ENCODE measurements around the gene ABHD4.
"Not testable (repeated sequence)": the region's sequence is repeated elsewhere in the genome, so short reads cannot be mapped to it uniquely, and the experiment has no call there.

Gene ABHD4

DNA sequence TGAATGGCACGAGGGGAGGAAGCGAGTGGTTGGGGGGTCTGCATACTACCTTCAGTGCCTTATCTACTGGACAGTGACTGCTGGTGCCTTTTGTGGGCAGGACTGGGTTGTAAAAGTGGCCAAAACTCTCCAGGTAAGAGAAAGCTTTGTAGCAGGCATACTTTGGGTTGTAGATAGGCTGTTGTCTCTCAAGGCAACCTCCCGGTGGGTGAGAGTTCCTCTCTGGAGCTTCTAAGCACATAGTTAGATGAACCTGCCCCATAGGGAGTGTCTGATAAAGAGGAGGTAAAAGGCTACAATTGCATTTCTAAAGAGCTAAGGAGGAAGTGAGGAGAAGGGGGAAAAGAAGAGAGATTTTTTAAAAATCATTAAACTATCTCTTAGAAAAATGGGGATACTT, 4.9 kb upstream of the ABHD4 start:
- FAIRE-seq = no peak

DNA sequence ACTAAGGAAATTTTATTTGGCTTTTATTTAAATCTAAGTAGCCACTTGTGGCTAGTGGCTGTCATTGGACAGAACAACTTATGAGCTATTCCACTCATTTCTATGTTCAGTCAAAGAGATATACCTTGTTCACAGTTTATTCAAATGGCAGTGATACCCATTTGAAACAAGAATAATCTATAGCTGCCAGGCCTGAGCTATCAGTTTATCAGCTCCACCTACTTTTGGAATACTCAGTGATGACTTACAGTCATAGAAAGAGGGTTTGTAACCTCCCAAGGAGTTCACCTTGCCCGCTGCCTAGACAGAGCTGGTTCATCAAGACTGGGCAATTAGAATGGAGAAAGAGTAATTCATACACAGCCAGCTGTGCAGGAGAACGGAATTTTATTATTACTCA, 4.5 kb upstream of the ABHD4 start:
- FAIRE-seq = no peak

DNA sequence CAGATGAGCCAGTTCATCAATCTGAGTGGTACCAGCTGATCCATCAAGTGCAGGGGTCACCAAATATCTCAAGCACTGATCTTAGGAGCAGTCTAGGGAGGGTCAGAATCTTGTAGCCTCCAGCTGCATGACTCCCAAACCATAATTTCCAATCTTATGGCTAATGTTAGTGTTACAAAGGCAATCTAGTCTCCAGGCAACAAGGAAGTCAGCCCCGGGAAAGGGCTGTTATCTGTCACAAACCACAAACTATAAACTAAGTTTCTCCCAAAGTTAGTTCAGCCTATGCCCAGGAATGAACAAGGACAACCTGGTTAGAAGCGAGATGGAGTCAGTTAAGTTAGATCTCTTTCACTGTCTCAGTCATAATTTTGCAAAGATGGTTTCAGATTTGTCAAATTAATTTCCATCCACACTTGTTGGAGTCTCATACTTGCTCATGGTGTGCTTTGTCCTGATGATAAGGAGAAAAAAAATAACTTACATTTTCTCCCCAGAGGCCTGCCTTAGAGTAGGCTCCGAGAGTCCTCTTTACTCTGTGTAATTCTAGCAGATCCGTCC, 3.9 kb upstream of the ABHD4 start:
- FAIRE-seq = no peak

DNA sequence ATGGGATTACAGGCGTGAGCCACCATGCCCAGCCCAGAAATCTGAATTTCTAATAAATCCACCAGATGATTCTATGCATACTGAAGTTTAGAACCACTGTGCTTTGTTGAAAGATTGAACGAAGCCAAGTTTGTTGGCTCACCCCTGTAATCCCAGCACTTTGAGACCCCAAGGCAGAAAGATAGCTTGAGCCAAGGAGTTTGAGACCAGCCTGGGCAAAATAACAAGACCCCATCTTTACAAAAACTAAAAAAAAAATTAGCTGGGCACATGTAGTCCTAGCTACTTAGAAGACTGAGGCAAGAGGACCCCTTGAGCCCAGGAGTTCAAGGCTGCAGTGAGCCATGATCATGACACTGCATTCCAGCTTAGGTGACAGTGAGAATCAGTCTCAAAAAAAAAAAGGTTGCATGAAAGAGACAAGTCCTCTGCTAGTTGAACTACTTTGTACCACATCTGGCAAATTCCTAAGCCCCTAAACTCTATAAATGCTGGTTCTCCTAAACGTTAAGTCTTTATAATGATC, 1.7 kb upstream of the ABHD4 start:
- no peak for FAIRE-seq

DNA sequence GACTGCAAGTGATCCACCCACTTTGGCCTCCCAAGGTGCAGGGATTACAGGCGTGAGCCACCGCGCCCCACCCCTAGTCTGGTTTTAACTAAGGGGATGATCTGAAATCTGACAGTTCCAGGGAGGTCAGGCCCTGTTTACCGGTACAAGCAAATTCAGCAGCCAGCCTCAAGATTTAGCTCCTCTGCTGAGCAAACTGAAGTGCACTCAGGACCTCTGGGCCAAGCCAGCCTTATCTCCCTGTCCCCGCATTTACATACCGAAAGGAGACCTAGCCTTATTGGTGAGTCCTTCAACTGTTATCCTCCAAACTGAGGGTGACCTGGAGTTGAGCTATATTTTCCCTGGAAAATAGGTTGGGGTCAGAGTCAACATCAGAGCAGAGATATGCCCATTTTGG, 835 bp upstream of the ABHD4 start:
- FAIRE-seq = no peak

DNA sequence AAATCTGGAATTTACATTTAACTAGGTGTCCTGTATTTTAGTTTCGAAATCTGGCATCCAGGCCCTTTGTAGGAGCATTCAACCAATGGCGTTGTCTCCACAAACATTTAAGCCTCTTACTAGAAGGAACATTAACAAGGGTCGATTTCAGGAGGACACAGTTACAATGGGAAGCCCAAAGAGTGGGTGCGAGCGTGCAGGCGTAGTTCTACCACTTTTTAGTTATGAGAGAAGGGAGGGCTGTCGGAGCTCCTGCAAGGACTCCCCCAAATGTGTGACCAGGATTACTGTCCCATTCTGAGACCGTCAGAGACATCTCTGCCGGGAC, 365 bp upstream of the ABHD4 start:
- FAIRE-seq = no peak

DNA sequence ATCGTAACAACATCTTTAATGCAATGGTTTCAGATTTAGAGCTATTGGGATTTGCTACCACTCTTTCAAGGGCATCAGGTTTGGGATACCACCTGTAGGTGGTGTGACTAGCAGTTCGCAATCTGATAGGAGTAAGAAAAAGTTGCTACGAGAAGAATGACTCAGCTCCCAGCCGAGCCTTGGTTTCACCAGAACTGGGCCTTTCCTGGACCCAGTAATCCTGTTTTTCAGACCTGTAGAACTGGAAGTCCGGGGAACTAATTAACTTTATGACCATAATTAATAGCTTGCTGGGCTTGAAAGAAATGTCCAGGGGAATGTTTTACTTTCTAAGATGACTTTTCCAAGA, 770 bp downstream of the ABHD4 start:
- FAIRE-seq = no peak

DNA sequence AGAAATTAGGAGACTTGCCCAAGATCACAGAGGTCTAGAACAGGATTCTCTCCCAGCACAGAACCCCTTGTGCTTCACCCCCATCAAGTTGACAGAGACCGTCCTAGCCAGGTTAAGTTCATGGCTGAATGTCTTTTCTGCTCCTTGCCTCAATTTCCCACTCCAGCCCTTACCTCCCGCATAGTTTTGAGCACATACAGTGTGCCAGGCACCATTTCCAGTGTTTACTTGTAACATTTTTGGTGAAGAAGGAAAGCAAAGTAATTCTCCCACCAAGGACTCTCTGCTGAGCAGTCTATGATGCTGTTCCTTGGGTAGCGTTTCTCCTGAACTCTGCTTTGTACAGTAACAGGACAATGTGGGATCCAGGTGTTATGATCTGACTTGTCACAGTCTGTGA, 1.2 kb downstream of the ABHD4 start:
- FAIRE-seq = no peak

DNA sequence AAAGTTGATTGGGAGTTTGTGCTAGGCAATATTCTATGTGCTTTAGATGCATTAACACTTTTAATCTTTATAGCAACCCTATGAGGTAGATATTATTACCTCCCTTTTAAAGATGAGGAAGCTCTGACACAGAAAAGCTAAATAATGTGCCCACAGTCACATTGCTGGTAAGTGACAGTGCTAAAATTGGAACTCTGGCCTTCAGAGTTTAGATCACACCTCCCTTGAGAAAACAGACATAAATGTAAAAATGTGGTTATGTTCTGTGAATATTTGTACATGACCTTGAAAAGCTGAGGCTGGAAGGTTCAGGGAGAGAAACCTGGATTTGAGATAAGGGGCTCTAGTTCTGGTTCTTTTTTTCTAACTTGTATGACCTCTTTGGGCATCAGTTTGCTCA, 1.9 kb downstream of the ABHD4 start:
- no peak for FAIRE-seq

DNA sequence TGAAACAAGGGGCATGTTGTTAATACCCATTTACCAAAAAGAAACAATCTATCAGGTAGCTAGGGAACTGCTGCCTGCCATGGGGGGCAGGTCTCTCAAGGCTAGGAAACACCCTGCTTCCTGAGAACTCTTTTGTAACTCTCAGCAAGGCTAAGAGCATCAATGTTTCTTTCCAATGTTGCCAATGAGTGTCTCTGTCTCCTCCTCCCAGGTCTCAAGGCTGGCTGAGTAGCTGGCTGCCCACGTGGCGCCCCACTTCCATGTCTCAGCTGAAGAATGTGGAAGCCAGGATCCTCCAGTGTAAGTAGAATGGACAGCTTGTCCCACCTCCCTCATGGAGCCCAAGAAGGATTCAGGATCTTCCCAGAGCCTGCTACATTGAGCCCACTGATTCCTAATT, 3.4 kb downstream of the ABHD4 start:
- FAIRE-seq = no peak

DNA sequence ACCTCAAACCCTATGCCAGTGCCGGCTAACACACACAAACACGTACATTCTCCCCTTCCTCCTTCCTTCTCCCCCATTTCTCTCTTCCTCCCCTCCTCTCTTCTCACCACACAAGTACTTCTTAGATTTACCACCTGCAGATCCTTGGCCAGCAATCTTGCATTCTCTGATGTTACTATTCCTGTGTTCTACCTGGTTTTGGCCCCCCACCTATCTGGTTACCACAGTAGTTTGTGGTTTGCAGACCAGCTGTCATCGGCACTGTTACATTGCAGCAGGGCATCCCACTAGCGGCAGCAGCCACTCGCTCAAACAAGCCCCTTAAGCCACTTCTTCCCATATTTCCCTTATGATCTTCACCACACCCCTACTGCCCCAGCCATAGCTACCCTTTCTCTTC, 3.9 kb downstream of the ABHD4 start:
- no peak for FAIRE-seq

DNA sequence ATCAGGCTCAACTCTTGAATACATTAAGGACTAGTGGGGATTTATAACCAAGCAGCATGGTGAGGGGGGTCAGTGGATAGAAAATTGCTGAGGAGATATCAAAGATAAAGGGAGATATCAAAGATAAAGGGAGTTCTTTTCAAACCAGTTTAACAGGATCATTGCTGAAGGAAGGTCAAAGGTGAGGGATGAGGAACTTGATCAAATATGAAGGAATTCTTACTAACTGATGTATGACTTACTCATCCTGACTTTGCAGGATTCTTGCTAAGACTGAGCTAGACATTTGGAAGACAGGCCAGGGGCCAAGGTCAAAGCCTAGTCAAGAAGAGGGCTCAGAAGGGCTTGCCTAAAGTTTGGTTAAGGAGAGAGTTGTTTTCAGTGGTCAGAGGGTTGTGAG, 4.8 kb downstream of the ABHD4 start:
- FAIRE-seq = no peak

DNA sequence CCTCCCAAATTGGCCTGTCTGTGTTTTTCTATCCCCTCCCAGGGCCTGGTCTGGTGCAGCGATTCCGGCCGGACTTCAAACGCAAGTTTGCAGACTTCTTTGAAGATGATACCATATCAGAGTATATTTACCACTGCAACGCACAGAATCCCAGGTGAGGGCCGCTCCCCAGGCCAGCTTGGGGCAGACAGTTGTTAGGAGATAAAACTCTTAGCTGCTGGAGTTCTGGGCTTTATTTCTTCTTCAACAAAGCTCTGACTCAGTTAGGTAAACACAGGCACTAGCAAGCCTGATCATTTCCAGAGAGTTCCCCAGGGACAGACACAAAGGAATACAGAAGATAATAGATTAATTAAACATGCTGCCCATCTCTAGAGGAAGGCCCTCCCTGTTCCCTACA, 8.3 kb downstream of the ABHD4 start:
- no peak for FAIRE-seq

DNA sequence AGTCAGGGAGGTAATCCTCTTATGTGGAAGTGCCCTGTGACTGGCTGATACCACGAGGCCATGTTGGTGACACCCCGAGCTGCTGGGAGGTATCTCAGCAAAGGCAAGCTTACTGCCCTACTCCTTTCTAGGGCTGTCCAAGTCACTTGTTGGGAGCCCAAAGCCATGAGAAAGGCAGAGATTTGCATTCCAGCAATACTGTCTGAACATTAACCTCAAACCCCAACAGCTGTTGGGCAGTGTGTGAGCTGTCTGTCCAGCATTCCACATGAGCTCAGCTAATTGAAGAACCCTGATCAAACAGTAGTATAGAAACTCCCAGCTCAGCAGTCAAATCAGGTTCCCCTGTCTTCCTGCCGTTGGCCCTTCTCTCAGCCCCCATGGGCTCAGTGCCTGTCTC, 9.2 kb downstream of the ABHD4 start:
- no peak for FAIRE-seq

DNA sequence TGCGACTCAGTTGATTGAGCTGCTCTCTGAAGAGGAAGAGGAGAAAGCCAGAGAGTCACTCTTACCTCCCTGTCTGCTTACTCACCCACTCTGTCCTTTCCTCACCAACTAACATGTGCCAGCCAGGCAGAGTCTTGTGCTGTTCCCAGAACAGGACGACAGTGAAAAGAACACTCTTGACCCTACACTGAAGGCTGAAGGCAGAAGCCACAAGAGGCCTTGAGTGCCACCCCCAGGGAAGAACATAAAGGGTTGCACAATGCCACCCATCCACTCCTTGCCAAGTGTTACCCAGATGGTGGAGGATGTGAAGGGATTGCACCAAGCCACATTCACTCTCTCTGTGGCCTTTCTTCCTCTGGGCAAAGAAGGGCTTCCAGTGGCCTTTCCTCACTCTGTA, 12.8 kb downstream of the ABHD4 start:
- FAIRE-seq = no peak

DNA sequence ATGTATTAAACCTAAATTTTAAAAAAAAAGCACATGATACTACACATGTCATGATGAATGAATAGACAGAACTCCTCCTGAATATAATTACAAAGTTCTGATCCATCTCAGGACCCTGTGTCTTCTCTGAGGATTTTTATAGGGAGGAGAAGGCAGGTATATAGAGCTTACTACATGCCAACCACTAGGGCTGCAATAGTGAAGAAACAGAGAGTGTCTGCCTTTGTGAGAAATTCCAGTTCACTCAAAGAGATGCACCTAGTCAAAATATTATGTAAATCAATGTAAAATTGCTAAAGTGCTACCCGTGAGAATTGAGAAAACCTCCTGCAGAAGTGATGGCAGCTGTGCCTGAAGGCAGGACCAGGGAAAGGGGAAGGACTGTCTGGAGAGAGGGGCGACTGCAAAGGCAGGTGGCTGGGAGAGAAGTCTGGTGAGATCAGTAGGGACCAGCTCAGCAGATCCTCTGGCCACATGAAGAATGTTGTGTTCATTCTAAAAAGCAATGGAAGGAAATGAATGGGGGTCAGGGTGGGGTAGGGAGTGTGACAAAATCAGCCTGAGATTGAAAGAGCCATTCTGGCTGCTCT, 15.1 kb downstream of the ABHD4 start:
- no peak for FAIRE-seq

DNA sequence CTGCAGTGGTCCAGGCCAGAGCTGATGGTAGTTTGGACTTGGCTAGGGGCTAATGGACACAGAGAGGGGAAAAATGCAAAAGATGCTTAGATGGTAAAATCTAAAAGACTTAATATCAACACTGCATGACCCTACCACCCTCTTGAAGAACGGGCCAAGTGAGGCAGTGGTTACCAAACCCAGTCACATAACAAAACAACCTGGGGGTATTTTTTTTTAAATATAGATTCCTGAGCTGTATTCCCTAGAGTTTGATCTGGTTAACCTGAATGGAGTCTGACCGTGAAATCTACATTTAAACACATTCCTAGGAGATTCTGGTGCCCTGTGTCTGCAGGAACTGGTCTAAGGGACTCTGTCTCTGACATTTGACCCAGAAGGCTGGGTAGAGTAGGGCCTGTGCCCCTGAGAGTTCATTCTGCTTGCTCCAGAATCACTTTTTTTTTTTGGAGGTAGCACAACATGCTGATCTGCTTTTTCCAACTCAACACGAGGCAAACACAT, 15.7 kb downstream of the ABHD4 start:
- FAIRE-seq = no peak

DNA sequence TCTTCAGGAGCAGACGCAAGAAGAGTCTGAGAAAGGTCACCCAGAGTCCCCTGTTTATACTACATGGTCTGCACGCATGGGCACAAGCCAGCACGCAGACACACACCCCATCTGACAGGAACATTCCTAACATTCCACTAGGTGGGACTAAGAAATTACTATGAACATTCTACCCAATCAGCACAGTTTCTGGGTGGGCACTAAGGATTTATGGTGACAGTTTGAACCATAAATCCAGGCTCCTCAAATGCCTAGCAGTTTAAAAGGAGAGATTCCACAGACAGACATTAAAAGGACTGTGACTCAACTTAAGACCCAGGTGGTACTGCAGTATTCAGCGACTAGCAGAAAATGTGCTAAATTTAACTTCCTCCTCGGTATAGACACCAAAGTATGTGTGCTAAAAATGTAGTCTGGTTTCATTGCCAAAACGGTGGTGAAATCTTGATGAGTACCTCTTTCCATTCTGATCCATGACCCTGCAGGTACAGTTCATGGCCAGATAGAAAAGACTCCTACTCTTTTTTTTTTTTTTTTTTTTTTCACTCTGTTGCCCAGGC, 16.2 kb downstream of the ABHD4 start:
- FAIRE-seq = peak; percentile 98

DNA sequence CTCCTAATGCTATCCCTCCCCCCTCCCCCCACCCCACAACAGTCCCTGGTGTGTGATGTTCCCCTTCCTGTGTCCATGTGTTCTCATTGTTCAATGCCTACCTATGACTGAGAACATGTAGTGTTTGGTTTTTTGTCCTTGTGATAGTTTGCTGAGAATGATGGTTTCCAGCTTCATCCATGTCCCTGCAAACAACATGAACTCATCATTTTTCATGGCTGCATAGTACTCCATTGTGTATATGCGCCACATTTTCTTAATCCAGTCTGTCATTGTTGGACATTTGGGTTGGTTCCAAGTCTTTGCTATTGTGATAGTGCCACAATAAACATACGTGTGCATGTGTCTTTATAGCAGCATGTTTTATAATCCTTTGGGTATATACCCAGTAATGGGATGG, 17.7 kb downstream of the ABHD4 start:
- not testable (repeated sequence) for FAIRE-seq

DNA sequence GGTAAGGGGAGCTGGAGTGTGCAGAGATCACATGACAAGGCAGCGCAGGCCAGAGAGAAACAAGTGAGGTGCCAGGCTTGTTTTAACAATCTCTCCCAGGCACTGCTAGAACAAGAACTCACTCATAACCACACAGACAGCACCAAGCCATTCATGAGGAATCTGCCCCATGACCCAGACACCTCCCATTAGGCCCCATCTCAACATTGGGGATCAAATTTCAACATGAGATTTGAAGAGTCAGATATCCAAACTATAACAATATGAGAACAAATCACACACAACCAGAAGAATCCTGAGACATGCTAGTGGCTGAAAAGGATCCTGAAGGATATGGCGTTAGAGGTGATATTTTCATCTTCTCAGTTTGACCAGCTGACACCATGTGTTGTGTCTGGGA, 24.2 kb downstream of the ABHD4 start:
- no peak for FAIRE-seq

DNA sequence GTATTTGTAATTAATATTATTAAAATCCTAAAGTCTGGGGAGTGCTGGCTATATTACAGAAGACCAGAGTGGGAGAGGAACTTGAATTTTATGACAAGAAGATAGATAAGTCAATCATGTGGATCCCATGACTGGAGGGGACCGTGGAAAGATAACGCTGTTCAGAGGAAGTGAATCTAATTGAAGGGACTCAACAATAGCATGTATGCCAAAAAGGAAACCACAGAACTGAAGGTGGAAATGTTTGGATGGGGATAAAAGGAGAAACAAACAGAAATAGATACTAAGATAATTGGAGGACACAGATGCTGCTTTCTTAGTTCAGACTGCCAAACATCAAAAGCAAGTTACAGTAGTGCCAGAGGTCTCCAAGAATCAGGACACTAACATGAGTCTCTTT, 24.9 kb downstream of the ABHD4 start:
- FAIRE-seq = no peak

DNA sequence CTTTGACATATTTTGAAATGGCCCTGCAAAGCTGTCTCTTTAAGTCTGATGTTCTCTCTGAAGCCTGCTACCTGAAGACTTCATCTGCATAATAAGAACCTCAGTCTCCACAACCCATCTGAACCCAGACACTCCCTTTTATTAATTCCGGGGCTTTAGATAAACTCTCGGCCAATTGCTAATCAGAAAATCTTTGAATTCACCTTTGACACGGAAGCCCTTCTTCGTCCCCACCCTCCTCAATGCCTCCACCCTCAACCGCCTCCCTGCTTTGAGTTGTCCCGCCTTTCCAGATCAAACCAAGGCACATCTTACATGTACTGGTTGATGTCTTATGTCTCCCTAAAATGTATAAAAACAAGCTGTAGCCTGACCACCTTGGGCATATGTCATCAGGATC, 28.5 kb downstream of the ABHD4 start:
- no peak for FAIRE-seq

DNA sequence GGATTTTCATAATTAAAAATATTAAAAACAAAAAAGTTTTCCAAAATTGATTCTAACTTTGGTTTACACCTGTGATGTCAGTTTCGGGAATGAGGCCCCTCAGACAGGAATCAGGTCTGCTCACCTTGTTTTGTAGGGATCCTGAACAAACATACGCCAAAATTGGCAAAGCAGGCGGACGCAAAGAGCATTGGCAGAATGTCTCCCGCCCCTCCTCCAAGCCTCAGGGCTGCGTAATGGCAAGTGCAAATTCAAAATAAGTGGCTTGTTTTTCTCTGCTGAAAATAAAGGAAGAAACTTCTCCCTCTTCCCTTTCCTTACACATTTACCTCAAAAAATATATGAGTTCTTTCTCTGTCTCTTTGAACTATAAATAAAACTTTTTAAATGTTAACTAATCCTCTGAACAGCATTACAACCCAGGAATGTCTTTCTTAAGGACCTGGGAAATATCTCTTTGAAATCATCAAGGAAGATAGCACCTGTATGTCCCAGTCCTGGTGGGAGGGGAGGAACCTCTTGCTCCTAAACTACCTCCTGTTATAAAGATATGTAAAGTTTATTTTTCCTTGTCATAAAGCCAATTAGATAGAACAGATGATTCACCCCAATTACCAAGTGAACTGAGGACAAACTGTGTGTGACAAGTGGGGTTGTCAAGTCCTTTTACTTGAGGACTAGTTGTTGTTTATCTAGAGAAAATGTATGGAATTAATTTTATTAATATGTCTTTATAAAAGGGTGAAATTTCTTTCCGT, 29.6 kb downstream of the ABHD4 start:
- no peak for FAIRE-seq

DNA sequence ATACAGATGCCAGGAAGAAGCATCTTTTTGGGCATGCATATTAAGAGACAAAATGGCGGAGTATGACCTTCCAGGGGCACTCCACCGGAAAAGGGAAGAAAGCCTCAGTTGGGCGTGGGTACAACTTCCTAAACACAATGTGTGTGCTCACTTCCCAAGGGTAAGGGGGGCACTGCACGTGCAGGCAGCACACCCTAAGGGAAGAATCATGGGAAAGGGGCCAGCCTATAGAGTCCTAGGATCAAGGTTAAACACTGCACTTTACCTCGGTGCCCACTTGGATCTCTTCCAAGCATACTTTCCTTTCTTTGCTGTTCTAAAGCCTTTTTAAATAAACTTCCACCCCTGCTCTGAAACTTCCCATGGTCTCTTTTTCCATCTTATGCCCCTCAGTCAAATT, 31.3 kb downstream of the ABHD4 start:
- FAIRE-seq = no peak
